Measurements from ENCODE around the gene PFKFB4. TPM values are rescaled to one million over a fixed set of nuclear protein-coding genes. Genes with fewer than 3 reads are reported as not detected.

The PFKFB4 gene
- total and polyA plus RNA-seq, 2 of the 8 experiments (the other 6 are each of a cell fraction or from before 2014, with no cell fraction given), result 10.7 to 20.1 TPM

GRCh38 chr3:48518069-48518468 is 38.5 kb downstream of the PFKFB4 start:
- Histone ChIP-seq H3K79me2 (ENCODE audit: control insufficient read depth in 1 of 2, insufficient read depth in 2 of 2, low read length in 2 of 2) (no peaks in the 10 kb centered on the region), H2BK20ac (ENCODE audit: low read length) (no peak overlapping the region), H3K9me3 (ENCODE audit: insufficient read depth in 2 of 2, low read depth in 1 of 2, low read length in 1 of 2) (no peaks in the 10 kb centered on the region), H3K23ac (ENCODE audit: insufficient read length) (no peak overlapping the region), H3K56ac (replicated peaks; ENCODE audit: insufficient read length, low read depth, low read length) (no peak overlapping the region), H3K14ac (ENCODE audit: insufficient read length) (no peak overlapping the region), H3K18ac (ENCODE audit: extremely low read depth, low read length) (no peak overlapping the region), H3K4me1 (replicated peaks in 1 of 4; ENCODE audit: control insufficient read depth in 3 of 4, insufficient read depth in 4 of 4, low read length in 3 of 4) (no peaks in the 10 kb centered on the region), H3K9ac (replicated peaks in 1 of 4; ENCODE audit: extremely low read depth in 1 of 4, low read depth in 3 of 4, low read length in 3 of 4) (no peak overlapping the region), H4K8ac (ENCODE audit: extremely low read depth, insufficient read depth, low read length) (no peak overlapping the region), H4K5ac (ENCODE audit: insufficient read length, low read depth, low read length) (no peak overlapping the region), H2BK120ac (replicated peaks; ENCODE audit: low read depth, low read length) (no peak overlapping the region), H3K27me3 (replicated peaks in 1 of 4; ENCODE audit: control insufficient read depth in 3 of 4, extremely low read depth in 1 of 4, insufficient read depth in 3 of 4, low read length in 3 of 4) (no peaks in the 10 kb centered on the region), H2AFZ (ENCODE audit: low read length) (no peak overlapping the region), H3K23me2 (ENCODE audit: low read depth, low read length) (no peaks in the 10 kb centered on the region), H3K27ac (ENCODE audit: low read depth, low read length) (no peak overlapping the region), H2BK12ac (ENCODE audit: low read depth, low read length) (no peak overlapping the region), H2BK15ac (ENCODE audit: low read length) (no peak overlapping the region), H4K20me1 (replicated peaks in 1 of 2; ENCODE audit: control insufficient read depth in 1 of 2, insufficient read depth in 2 of 2, low read length in 2 of 2) (peaks cover 2 to 3% of the 10 kb centered on the region in 2 experiments), H3K79me1 (ENCODE audit: low read depth, low read length) (no peaks in the 10 kb centered on the region), H2AK5ac (ENCODE audit: low read depth, low read length) (no peak overlapping the region), H4K91ac (replicated peaks; ENCODE audit: insufficient read length, low read length) (no peak overlapping the region), H3K4me3 (ENCODE audit: extremely low read depth in 1 of 4, insufficient read depth in 2 of 4, low read depth in 3 of 4, low read length in 4 of 4) (no peak overlapping the region), H3K4me2 (ENCODE audit: insufficient read depth in 1 of 2, low read depth in 2 of 2, low read length in 2 of 2) (no peak overlapping the region), H3K36me3 (ENCODE audit: control insufficient read depth in 2 of 4, insufficient read depth in 4 of 4, low read length in 3 of 4) (peaks cover 0 to 5% (median 4%) of the 10 kb centered on the region in 4 experiments; a peak in 4 of 8 replicates), H3K4ac (replicated peaks; ENCODE audit: insufficient read length, low read depth, low read length) (no peak overlapping the region), H2BK5ac (ENCODE audit: low read depth, low read length) (no peak overlapping the region)
- FAIRE-seq (no peak), DNase-seq (ENCODE audit: low read depth in 1 of 2, low spot score in 2 of 2) (peak in 1 of 2 experiments; percentile 41)
- TF ChIP-seq MAX (IDR thresholded peaks at IDR 0.05), result no peak
- TF ChIP-seq SRF (IDR thresholded peaks at IDR 0.05; ENCODE audit: low read depth, low read length), result no peak
- no peak for TF ChIP-seq SIX5 (IDR thresholded peaks at IDR 0.05; ENCODE audit: low read depth, low read length)
- TF ChIP-seq EGR1 (IDR thresholded peaks at IDR 0.05; ENCODE audit: borderline replicate concordance, low read depth, low read length), result no peak
- no peak for TF ChIP-seq CHD2 (IDR thresholded peaks at IDR 0.05; ENCODE audit: low read length)
- no peak for TF ChIP-seq CTBP2 (IDR thresholded peaks at IDR 0.05; ENCODE audit: borderline replicate concordance, insufficient read depth, insufficient read length, low read length)
- TF ChIP-seq JUN (IDR thresholded peaks at IDR 0.05; ENCODE audit: low read depth, low read length), result no peak
- TF ChIP-seq NANOG (IDR thresholded peaks at IDR 0.05; ENCODE audit: insufficient read depth, low read depth, low read length, poor library complexity, severe bottlenecking), result no peak
- no peak for TF ChIP-seq TCF12 (IDR thresholded peaks at IDR 0.05; ENCODE audit: low read depth, low read length)
- ChIA-PET CTCF (ENCODE audit: partially characterized antibody) (interaction anchor here (1.4 kb wide), 1 partner anchor 31 kb away, joined by 4 read pairs; no protein-coding TSS in a partner anchor), POLR2A (ENCODE audit: partially characterized antibody) (no interaction called here)
- 94% methylated on average over 6 of the region's 6 CpGs; no CpG with 5 or more reads in 1 of the 2 experiments for WGBS, 2 experiments (ENCODE audit: extremely low coverage in 1 of 2, insufficient coverage in 1 of 2, insufficient read length in 1 of 2, insufficient replicate concordance in 2 of 2, low coverage in 1 of 2, low lambda C conversion rate in 2 of 2, missing lambda C conversion rate in 1 of 2)

All from H1 (cell line).